Measurements from ENCODE around the gene NUP62. TPM values are rescaled to one million over a fixed set of nuclear protein-coding genes. Genes with fewer than 3 reads are reported as not detected.

Gene NUP62
- 68.6 to 89.8 TPM (median 87.0 TPM) in 5 replicates for total RNA-seq (2022; extraction: Qiagen RNA extraction; ENCODE audit: low read depth)

GRCh38 chr19:49929121-49929610 is at the start of gene NUP62, which contains the start of gene ATF5:
NUP62 (minus strand) TSS chr19:49929504; CDS start chr19:49909807, 19,697 bp downstream.
ATF5 (plus strand) TSS chr19:49929205; CDS start chr19:49930851, 1,646 bp downstream.

GRCh38 chr19:49960980-49961379 is 31.7 kb upstream of the NUP62 start, which contains the start of gene SIGLEC11:
SIGLEC11 (minus strand) TSS chr19:49961172; CDS start chr19:49961081, 91 bp downstream.

GRCh38 chr19:49896863-49897621 is 32.3 kb downstream of the NUP62 start, which contains the start of gene IL4I1:
IL4I1 (minus strand) TSS chr19:49896887; CDS start chr19:49896160, 727 bp downstream.

GRCh38 chr19:49877020-49877878 is 52.1 kb downstream of the NUP62 start, which contains the start of the genes AKT1S1 and TBC1D17:
AKT1S1 (minus strand) TSS chr19:49877355; CDS start chr19:49873295, 4,060 bp downstream.
TBC1D17 (plus strand) TSS chr19:49877702; CDS start chr19:49877724, 22 bp downstream.

GRCh38 chr19:49866933-49867782 is 62.1 kb downstream of the NUP62 start, which contains the start of gene PNKP:
PNKP (minus strand) TSS chr19:49867576; CDS start chr19:49867204, 372 bp downstream.

Other genes with a start within 250 kb of the NUP62 start
- 3.7 to 6.1 TPM (median 5.6 TPM) in 5 replicates for gene ADM5, start 239.9 kb downstream of the NUP62 start, total RNA-seq (2022; extraction: Qiagen RNA extraction; ENCODE audit: low read depth)
- gene CPT1C, start 238.4 kb downstream of the NUP62 start, total RNA-seq (2022; extraction: Qiagen RNA extraction; ENCODE audit: low read depth) = 10.9 to 14.2 TPM (median 13.2 TPM) in 5 replicates
- gene TSKS, start 166.2 kb downstream of the NUP62 start, total RNA-seq (2022; extraction: Qiagen RNA extraction; ENCODE audit: low read depth) = not detected in 5 replicates
- gene AP2A1, start 162.5 kb downstream of the NUP62 start, total RNA-seq (2022; extraction: Qiagen RNA extraction; ENCODE audit: low read depth) = 43.4 to 57.5 TPM (median 54.4 TPM) in 5 replicates
- 11.6 to 16.0 TPM (median 15.7 TPM) in 5 replicates for gene FUZ, start 116.2 kb downstream of the NUP62 start, total RNA-seq (2022; extraction: Qiagen RNA extraction; ENCODE audit: low read depth)
- 47.0 to 71.0 TPM (median 64.1 TPM) in 5 replicates for gene MED25, start 111.2 kb downstream of the NUP62 start, total RNA-seq (2022; extraction: Qiagen RNA extraction; ENCODE audit: low read depth)
- 116 to 154 TPM (median 143 TPM) in 5 replicates for gene PTOV1, start 78.3 kb downstream of the NUP62 start, total RNA-seq (2022; extraction: Qiagen RNA extraction; ENCODE audit: low read depth)
- gene PNKP, start 61.9 kb downstream of the NUP62 start, total RNA-seq (2022; extraction: Qiagen RNA extraction; ENCODE audit: low read depth) = 42.7 to 54.0 TPM (median 49.8 TPM) in 5 replicates
- gene AKT1S1, start 52.1 kb downstream of the NUP62 start, total RNA-seq (2022; extraction: Qiagen RNA extraction; ENCODE audit: low read depth) = 69.2 to 117 TPM (median 106 TPM) in 5 replicates
- gene TBC1D17, start 51.8 kb downstream of the NUP62 start, total RNA-seq (2022; extraction: Qiagen RNA extraction; ENCODE audit: low read depth) = 18.5 to 21.8 TPM (median 20.4 TPM) in 5 replicates
- gene IL4I1, start 32.6 kb downstream of the NUP62 start, total RNA-seq (2022; extraction: Qiagen RNA extraction; ENCODE audit: low read depth) = 0.51 to 1.4 TPM (median 0.71 TPM) in 5 replicates
- gene ATF5, start 299 bp downstream of the NUP62 start, total RNA-seq (2022; extraction: Qiagen RNA extraction; ENCODE audit: low read depth) = 46.1 to 54.7 TPM (median 49.5 TPM) in 5 replicates
- 0.07 to 0.10 TPM in 2 of 5 replicates, not detected in the others for gene SIGLEC11, start 31.7 kb upstream of the NUP62 start, total RNA-seq (2022; extraction: Qiagen RNA extraction; ENCODE audit: low read depth)
- 37.5 to 39.6 TPM (median 38.8 TPM) in 5 replicates for gene VRK3, start 95.9 kb upstream of the NUP62 start, total RNA-seq (2022; extraction: Qiagen RNA extraction; ENCODE audit: low read depth)
- gene ZNF473, start 96.5 kb upstream of the NUP62 start, total RNA-seq (2022; extraction: Qiagen RNA extraction; ENCODE audit: low read depth) = 7.0 to 10.1 TPM (median 9.7 TPM) in 5 replicates
- gene IZUMO2, start 233.8 kb upstream of the NUP62 start, total RNA-seq (2022; extraction: Qiagen RNA extraction; ENCODE audit: low read depth) = not detected in 5 replicates